PC-9 (cell line): ENCODE results near the gene RNF144A.

Source experiments
- EZH2 ChIP-seq: fragments of 200-600 bp; sonication (generic); IDR thresholded peaks from 2 replicates; pipeline ENCODE4 v1.8.0; 2017; ENCODE audit warnings: antibody characterized with exemption, low read depth
- TF ChIP-seq, protein P1 (sequence below): fragments of 200-600 bp; sonication (generic); conservative IDR thresholded peaks from 2 replicates; pipeline ENCODE4 v1.6.1; 2017; ENCODE audit warnings: mixed run types, antibody characterized with exemption, mild to moderate bottlenecking, moderate library complexity

- TF ChIP-seq, protein P1, sequence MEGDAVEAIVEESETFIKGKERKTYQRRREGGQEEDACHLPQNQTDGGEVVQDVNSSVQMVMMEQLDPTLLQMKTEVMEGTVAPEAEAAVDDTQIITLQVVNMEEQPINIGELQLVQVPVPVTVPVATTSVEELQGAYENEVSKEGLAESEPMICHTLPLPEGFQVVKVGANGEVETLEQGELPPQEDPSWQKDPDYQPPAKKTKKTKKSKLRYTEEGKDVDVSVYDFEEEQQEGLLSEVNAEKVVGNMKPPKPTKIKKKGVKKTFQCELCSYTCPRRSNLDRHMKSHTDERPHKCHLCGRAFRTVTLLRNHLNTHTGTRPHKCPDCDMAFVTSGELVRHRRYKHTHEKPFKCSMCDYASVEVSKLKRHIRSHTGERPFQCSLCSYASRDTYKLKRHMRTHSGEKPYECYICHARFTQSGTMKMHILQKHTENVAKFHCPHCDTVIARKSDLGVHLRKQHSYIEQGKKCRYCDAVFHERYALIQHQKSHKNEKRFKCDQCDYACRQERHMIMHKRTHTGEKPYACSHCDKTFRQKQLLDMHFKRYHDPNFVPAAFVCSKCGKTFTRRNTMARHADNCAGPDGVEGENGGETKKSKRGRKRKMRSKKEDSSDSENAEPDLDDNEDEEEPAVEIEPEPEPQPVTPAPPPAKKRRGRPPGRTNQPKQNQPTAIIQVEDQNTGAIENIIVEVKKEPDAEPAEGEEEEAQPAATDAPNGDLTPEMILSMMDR: no peak
- TF ChIP-seq EZH2: no peak
Measured at GRCh38 chr2:6993229-6993640, 76.0 kb downstream of the RNF144A start.
